Measurements from ENCODE around the gene MRPL47.

MRPL47 gene

GRCh38 chr3:179590669-179591068 is 13.8 kb downstream of the MRPL47 start:
- no peak for DNase-seq

- no peak for DNase-seq
These were observed 15.3 kb downstream of the MRPL47 start for GRCh38 chr3:179589143-179589542.

DNA sequence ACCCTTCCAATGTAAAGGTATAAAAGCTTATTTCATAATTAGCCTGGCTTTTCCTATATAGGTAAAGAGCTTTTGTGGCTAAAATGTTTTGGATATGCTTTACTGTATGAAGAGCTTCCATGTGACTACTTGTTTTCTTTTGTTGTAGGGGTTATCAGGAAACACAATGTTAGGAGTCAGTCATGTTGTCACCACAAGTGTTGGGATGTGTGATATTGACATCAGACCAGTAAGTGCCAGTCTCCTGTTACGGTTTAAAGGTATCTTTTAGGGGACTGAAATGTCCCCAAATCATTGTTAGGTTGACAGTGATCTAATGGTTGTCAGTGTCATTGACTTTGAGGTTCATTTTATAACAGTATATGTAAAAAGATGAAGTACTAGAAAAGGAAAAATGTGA is 23.4 kb downstream of the MRPL47 start:
- DNase-seq = no peak

- no peak for DNase-seq
These were observed 38.9 kb downstream of the MRPL47 start for GRCh38 chr3:179565496-179565895.

GRCh38 chr3:179563271-179563783 is 41.1 kb downstream of the MRPL47 start:
- DNase-seq = peak; percentile 26 to 44 (median 34)

DNA sequence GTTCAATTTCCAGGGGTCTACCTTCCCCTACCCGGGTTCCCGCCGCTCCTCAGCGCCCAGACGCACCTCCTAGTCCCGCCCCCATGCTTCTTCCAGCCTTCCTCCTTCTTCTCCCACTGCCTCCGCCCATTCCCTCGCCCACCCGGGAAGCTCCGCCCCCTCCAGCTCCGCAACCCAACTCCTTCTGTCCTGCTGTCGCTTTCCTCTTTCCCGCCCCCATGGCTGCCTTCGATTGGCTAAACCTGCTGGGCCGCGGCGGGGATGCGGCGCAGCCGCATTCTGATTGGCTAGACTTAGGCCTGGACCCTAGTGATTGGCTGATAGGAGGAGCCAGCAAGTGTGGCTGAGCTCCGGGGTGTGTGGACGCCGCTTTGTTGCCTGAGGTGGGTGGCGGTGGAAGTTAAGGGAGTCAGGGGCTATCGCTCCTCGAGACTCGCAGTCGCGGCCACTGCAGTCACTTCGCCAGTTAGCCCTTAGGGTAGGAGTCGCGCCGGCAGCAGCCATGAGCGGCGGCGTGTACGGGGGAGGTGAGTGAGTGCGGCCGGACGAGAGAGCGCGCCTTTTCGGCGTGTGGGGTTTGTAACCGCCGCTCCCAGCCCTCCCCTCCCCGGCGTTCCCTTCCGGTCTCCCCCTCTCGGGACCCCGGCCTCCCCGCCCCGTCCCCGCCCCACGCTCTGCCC is 41.7 kb downstream of the MRPL47 start, which contains the start of gene ACTL6A:
Gene ACTL6A (plus strand): TSS at position 336 of the 680 bp plus-strand sequence. CDS start 167 bp downstream, at position 503.
- DNase-seq = peak; percentile 89 to 94 (median 92)

GRCh38 chr3:179560791-179561190 is 43.6 kb downstream of the MRPL47 start:
- DNase-seq = no peak

DNA sequence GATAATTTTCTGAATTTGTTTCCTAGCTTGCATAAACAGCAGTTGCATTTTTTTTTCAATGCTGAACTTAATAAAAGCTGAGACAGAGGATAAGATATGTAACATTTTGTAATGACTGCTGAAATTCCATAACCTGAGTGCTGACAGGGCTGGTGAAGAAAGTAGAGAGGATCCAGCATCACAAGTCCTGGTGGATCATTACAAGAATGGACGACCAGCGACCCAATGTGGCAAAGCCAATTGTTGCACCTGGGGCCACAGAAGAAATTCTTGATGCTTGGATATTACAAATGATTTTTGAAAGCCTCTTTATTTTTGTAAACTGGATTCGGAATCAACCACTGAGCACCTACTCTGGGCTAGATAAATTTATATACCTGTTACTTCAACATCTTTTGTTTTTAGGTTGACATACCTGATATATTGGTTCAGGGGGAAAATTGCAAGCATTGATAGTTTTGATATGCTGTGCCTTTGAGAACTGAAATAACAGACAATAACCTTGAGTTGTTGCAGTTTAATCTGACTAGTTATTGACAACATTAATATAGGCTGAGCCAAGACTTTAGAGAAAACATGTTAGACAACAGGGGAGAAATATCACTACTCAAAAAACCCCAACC is 45.6 kb downstream of the MRPL47 start:
- peak in 1 of 4 experiments; percentile 3 for DNase-seq

- no peak for DNase-seq
These were observed 52.9 kb downstream of the MRPL47 start for GRCh38 chr3:179551349-179552105.

GRCh38 chr3:179546814-179547241 is 57.6 kb downstream of the MRPL47 start:
- no peak for DNase-seq

- no peak for DNase-seq
These were observed 59.3 kb downstream of the MRPL47 start for GRCh38 chr3:179544981-179545645.

- no peak for DNase-seq
These were observed 62.1 kb downstream of the MRPL47 start for GRCh38 chr3:179542375-179542774.

GRCh38 chr3:179541596-179541995 is 62.8 kb downstream of the MRPL47 start:
- no peak for DNase-seq

DNA sequence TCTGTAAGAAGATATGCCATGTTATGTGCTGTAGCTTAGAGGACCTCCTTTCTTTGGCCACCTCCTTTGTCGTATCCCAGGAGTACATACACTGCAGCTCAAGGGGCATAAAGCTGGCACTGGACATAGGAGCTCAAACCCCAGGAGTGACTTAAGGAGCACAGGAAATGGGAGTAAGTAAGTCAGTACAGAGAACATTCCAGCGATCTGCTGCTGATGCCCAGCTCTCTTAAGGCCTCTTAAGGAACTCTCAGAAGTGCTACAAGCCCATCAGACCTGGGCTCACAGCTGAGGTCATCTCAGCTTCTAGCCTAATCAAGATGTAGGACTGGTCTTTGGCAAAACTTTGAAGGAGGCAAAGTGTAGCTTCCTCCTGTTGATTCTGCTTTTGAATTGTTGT is 63.3 kb downstream of the MRPL47 start:
- no peak for DNase-seq

All from activated naive CD4-positive, alpha-beta T cell (primary cell).